ENCODE measurements around the gene HACD2. TPM values are rescaled to one million over a fixed set of nuclear protein-coding genes. Genes with fewer than 3 reads are reported as not detected.

Gene HACD2
- total and polyA plus RNA-seq, 5 donors: 11.8 to 37.8 (median 20.8) TPM

DNA sequence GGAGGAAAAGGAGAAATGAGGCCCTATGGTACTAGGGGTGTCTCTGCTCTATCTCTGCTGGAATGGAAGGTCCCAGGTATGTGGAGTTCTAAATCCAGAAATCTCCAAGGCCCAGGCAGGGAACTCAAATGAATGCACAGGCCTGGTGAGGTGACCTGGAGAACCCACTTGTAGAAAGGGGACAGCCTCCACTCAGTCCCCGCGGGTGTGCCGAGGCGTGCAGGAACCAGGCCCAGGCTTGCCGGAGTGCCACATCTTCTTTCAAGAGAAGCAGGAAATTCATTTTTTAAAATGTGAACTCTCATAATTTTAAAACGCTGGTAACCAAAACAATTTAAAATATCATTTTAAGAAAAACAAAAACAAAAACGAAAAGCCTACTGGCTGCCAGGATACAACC, 103.8 kb downstream of the HACD2 start:
- no peaks in the 10 kb centered on the region for H3K9me3 ChIP-seq (ENCODE audit: control insufficient read depth, low read length)
- intact Hi-C loops (cut with DNase I): no loop called here
- no peak overlapping the region for H3K27ac ChIP-seq (ENCODE audit: low read length)
- H3K4me1 ChIP-seq (ENCODE audit: control insufficient read depth, insufficient read depth, low read length): no peaks in the 10 kb centered on the region
- no peaks in the 10 kb centered on the region for H3K27me3 ChIP-seq (ENCODE audit: control insufficient read depth, insufficient read depth)
- no peak for DNase-seq
- WGBS: 89% methylated on average over 7 of the region's 7 CpGs
- no peak for ATAC-seq
- no peak overlapping the region for H3K4me3 ChIP-seq (ENCODE audit: low read length)

DNA sequence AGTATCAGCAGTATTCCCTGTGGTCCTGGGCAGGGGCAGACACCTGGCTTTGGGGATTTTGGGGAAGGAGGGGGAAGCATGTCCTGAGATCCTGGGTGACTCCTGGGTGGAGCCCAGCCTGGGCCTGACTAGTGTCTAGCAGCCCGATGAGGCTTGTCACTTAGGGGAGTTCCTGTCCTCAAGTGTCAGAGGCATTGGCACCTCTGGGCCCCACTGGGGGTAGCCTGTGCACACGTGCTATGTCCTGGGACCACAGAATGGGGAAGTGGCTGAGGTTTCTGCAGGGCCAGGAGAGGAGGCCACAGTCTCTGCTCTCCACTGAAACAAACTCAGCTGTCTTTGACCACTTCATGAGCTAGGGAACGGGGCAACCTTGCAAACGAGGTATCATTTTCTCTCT, 104.4 kb downstream of the HACD2 start:
- ATAC-seq (no peak), DNase-seq (no peak)
- no peaks in the 10 kb centered on the region for H3K4me1 ChIP-seq (ENCODE audit: control insufficient read depth, insufficient read depth, low read length)
- no peak overlapping the region for H3K4me3 ChIP-seq (ENCODE audit: low read length)
- no peaks in the 10 kb centered on the region for H3K9me3 ChIP-seq (ENCODE audit: control insufficient read depth, low read length)
- WGBS: 61% methylated on average over 4 of the region's 4 CpGs
- intact Hi-C loops (cut with DNase I): no loop called here
- H3K27me3 ChIP-seq (ENCODE audit: control insufficient read depth, insufficient read depth): no peaks in the 10 kb centered on the region
- no peak overlapping the region for H3K27ac ChIP-seq (ENCODE audit: low read length)

DNA sequence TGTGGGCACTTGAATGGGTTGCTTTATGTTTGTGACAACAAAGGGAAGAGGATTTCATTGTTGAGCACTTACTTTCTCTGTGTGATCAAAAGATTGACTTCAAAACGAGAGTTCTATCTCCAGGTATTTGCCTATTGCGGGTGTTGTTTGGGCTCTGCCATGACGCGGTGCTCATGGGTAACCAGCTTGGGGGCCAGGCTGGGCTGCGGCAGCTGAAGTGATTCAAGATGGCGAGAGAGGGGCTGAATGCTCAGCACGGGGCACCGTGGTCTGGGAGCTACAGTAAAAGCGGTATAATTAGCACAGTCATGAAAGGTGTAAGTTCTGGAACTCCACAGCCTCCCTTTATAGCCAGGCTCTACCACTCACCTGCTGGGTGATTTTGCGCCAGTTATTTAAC, 105.0 kb downstream of the HACD2 start:
- Histone ChIP-seq H3K27me3 (ENCODE audit: control insufficient read depth, insufficient read depth) (no peaks in the 10 kb centered on the region), H3K27ac (ENCODE audit: low read length) (no peak overlapping the region), H3K4me3 (ENCODE audit: low read length) (no peak overlapping the region), H3K9me3 (ENCODE audit: control insufficient read depth, low read length) (no peaks in the 10 kb centered on the region), H3K4me1 (ENCODE audit: control insufficient read depth, insufficient read depth, low read length) (no peaks in the 10 kb centered on the region)
- DNase-seq (no peak), ATAC-seq (no peak)
- intact Hi-C loops (cut with DNase I): no loop called here
- 92% methylated on average over 10 of the region's 10 CpGs for WGBS

DNA sequence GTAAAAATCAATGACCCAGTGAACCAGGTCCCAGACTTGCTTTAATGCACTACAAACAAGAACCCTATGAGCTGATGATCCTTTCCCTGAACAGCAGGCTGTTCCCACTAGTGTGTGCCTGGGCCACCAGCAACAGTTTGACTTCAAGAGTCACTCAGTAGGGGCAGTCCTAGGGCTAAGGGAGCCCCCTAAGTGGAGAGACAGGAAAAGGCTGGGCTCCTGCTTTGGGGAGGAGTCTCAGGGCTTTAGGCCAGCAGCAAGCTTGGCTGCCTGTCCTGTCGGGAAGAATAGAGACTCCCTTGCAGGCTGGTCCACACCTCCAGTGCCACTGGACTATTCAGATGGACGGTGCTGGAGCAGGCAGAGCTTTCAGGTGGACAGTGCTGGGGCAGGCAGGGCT, 106.5 kb downstream of the HACD2 start:
- DNase-seq (no peak), ATAC-seq (no peak)
- H3K4me1 ChIP-seq (ENCODE audit: control insufficient read depth, insufficient read depth, low read length): no peaks in the 10 kb centered on the region
- H3K27me3 ChIP-seq (ENCODE audit: control insufficient read depth, insufficient read depth): no peaks in the 10 kb centered on the region
- no peaks in the 10 kb centered on the region for H3K9me3 ChIP-seq (ENCODE audit: control insufficient read depth, low read length)
- intact Hi-C loops (cut with DNase I): no loop called here
- WGBS: 30% methylated on average over 2 of the region's 2 CpGs
- no peak overlapping the region for H3K27ac ChIP-seq (ENCODE audit: low read length)
- H3K4me3 ChIP-seq (ENCODE audit: low read length): no peak overlapping the region

DNA sequence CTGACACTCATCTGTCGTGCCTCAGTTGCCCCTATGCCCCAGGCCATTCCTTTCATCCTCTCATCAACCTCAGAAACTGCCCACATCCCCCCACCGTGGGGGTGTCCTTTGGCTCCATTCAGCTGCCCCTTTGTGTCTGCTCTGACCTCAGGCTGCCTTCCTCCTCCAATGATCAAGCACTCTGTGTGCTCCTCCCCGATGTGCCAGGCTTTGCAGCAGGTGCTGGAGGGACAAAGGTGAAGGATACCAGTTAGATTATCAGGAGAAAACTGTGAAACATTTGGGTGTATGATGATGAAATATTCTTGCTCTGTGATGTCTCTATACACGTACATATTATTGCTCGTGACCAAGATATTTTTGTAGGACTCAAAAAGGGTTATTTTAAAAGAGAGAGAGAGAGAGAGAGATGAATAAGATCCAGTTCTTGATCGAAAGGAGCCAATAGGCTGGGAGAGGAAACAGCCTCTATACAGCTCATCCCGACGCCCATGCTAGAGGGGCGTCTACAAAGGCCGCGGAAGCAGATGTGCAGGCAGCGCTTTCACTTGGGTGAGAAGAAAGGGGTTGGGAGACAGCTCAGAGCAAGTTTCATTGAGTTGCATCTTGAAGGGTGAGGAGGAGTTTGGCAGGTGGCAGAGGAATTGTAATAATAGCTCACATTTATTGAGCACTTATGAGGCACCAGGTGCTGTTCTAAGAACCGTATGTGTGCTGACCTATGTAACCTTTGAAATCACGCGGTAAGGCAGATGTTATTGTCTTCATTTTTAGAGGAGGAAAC, 107.7 kb downstream of the HACD2 start:
- Histone ChIP-seq H3K4me3 (ENCODE audit: low read length) (no peak overlapping the region), H3K27me3 (ENCODE audit: control insufficient read depth, insufficient read depth) (no peaks in the 10 kb centered on the region), H3K4me1 (ENCODE audit: control insufficient read depth, insufficient read depth, low read length) (no peaks in the 10 kb centered on the region), H3K27ac (ENCODE audit: low read length) (no peak overlapping the region), H3K9me3 (ENCODE audit: control insufficient read depth, low read length) (no peaks in the 10 kb centered on the region)
- ATAC-seq (no peak), DNase-seq (no peak)
- WGBS: 76% methylated on average over 15 of the region's 15 CpGs
- intact Hi-C loops (cut with DNase I): no loop called here

DNA sequence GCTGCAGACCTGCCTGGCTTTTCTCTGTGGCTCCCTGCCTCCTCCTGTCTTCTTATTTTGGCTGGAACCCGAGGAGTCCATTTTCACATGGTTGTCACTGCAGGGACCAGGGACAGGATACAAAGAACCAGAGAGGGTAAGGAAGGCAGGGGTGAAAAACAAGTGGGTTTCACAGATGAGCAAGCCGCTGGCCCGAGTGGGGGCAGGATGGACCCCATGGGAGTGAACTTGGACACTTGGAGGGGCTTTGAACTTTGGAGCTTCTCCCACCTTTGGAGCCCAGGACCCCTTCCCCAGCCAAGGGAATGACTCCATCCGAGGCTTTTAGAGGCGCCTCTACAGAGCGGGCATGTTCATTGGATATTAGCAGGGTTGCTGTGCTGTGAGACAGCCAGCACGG, 109.1 kb downstream of the HACD2 start:
- Histone ChIP-seq H3K9me3 (ENCODE audit: control insufficient read depth, low read length) (no peaks in the 10 kb centered on the region), H3K27ac (ENCODE audit: low read length) (no peak overlapping the region), H3K4me3 (ENCODE audit: low read length) (no peak overlapping the region), H3K27me3 (ENCODE audit: control insufficient read depth, insufficient read depth) (no peaks in the 10 kb centered on the region), H3K4me1 (ENCODE audit: control insufficient read depth, insufficient read depth, low read length) (no peaks in the 10 kb centered on the region)
- ATAC-seq: no peak
- WGBS: 81% methylated on average over 7 of the region's 7 CpGs
- intact Hi-C loops (cut with DNase I): no loop called here
- DNase-seq: no peak

DNA sequence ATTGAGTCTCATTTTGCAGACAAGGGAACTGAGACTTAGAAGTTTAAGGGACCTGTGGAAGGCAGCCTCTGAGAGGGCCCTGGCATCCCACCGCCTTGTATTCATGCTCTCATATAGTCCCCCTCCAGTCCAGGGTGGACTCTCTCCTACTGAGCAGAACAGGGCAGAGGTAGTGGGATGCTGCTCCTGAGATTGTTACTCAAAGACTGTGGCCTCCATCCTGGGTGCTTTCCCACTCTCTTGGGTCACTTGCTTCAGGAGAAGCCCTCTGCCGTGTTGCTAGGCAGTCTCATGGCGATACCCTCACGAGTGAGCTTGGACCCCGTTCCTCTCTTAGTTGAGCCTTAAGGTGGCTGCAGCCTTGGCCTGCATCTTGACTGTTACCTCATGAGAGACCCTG, 113.7 kb downstream of the HACD2 start:
- intact Hi-C loops (cut with DNase I): no loop called here
- H3K9me3 ChIP-seq (ENCODE audit: control insufficient read depth, low read length): no peaks in the 10 kb centered on the region
- H3K4me3 ChIP-seq (ENCODE audit: low read length): no peak overlapping the region
- 89% methylated on average over 5 of the region's 5 CpGs for WGBS
- H3K27me3 ChIP-seq (ENCODE audit: control insufficient read depth, insufficient read depth): no peaks in the 10 kb centered on the region
- no peaks in the 10 kb centered on the region for H3K4me1 ChIP-seq (ENCODE audit: control insufficient read depth, insufficient read depth, low read length)
- no peak overlapping the region for H3K27ac ChIP-seq (ENCODE audit: low read length)
- DNase-seq (no peak), ATAC-seq (no peak)

DNA sequence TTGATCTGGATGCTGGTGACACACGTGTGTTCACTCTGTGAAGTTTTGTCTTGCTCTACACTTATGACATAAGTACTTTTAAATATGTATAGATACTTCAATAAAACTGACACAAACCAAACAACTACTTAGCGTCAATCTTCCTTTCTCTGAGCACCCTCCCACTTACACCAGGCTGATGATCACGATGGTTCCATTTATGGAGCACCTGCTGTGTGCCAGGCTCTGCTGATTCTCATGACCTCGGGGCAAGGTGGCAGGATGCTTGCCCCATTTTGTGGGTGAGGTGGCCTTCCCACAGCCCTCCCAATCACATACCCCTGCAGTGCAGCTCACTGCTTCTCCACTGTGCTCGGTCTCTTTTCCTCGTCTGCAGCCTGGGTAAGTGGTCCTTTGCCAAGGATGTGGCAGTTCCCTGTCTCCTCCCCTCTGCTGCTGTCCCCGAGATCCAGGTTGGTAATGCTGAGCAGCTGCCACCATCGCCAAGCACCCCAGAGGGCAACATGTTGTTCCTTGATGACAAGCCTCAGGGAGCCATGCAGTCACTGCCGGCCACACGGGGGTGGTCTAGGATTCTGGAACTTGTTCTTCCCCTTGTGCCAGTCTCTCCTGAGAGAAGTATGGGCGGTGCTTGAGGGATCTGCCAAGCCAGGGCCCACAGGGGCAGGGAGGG, 115.4 kb downstream of the HACD2 start:
- 74% methylated on average over 11 of the region's 11 CpGs for WGBS
- ATAC-seq (no peak), DNase-seq (no peak)
- Histone ChIP-seq H3K4me3 (ENCODE audit: low read length) (no peak overlapping the region), H3K27ac (ENCODE audit: low read length) (no peak overlapping the region), H3K27me3 (ENCODE audit: control insufficient read depth, insufficient read depth) (no peaks in the 10 kb centered on the region), H3K4me1 (ENCODE audit: control insufficient read depth, insufficient read depth, low read length) (no peaks in the 10 kb centered on the region), H3K9me3 (ENCODE audit: control insufficient read depth, low read length) (no peaks in the 10 kb centered on the region)
- intact Hi-C loops (cut with DNase I): no loop called here

DNA sequence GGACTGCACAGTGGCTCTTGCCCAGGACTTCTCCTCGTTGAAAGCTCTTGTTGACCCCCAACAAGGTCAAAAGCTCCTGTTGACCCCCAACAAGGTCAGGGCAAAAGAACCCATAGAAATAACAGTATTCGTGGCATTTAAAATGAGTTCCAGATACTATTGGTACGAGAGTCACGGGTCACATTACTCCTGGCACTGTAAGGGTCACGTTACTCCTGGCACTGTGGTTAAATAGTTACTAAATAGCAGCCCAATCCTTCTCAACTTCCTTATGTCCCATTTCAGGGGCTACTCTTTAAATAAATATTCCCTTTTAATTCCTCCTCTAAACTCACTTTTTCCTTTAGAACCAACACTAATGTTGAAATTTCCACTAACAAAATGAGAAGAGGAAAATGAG, 117.8 kb downstream of the HACD2 start:
- H3K4me1 ChIP-seq (ENCODE audit: control insufficient read depth, insufficient read depth, low read length): no peaks in the 10 kb centered on the region
- WGBS: 73% methylated on average over 5 of the region's 5 CpGs
- H3K27ac ChIP-seq (ENCODE audit: low read length): no peak overlapping the region
- DNase-seq (no peak), ATAC-seq (no peak)
- H3K27me3 ChIP-seq (ENCODE audit: control insufficient read depth, insufficient read depth): no peaks in the 10 kb centered on the region
- no peaks in the 10 kb centered on the region for H3K9me3 ChIP-seq (ENCODE audit: control insufficient read depth, low read length)
- intact Hi-C loops (cut with DNase I): no loop called here
- H3K4me3 ChIP-seq (ENCODE audit: low read length): no peak overlapping the region

DNA sequence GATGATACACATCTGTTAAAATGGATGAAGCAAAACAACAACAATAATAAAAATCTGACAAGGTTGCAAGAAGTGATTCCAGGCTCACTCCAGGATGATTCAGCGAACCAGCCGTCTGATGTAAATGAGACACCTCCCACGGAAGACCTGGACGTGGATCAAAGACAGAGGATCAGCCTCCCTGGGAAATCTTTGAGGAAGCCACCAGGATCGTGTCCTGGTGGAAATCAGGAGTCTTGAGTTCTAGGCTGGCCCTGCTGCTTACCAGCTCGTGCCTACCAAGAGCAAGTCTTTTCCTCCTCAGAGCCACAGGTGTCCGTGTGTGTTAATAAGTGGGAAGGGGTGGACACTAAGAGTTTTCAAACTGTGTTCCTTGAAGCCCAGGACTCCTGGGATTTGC, 120.6 kb downstream of the HACD2 start:
- Histone ChIP-seq H3K4me1 (ENCODE audit: control insufficient read depth, insufficient read depth, low read length) (peaks cover 3% of the 10 kb centered on the region), H3K27ac (ENCODE audit: low read length) (no peak overlapping the region), H3K9me3 (ENCODE audit: control insufficient read depth, low read length) (no peaks in the 10 kb centered on the region), H3K27me3 (ENCODE audit: control insufficient read depth, insufficient read depth) (no peaks in the 10 kb centered on the region), H3K4me3 (ENCODE audit: low read length) (no peak overlapping the region)
- intact Hi-C loops (cut with DNase I): no loop called here
- DNase-seq (no peak), ATAC-seq (no peak)
- WGBS: 64% methylated on average over 7 of the region's 7 CpGs

DNA sequence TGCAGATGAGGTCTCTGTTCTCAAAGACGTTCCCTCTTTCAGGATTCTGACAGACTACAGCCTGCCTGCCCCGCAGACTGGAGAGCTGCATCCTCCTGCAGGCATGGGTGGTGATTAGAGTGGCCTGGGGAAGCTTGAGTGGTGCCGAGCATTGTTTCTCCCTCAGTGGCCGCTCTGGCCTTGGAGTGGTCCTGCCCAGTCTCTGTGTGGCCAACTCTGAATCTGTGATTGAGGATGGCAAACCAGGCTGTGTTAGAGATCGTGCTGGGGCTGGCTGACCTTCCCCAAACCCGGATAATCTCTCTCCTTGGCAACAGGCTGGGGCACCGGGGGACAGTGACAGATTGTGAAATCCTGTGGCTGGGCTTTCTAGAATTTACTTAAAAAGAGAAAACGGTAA, 125.0 kb downstream of the HACD2 start:
- DNase-seq (no peak), ATAC-seq (peak; percentile 22 to 52)
- intact Hi-C loops (cut with DNase I): no loop called here
- H3K4me1 ChIP-seq (ENCODE audit: control insufficient read depth, insufficient read depth, low read length): peaks cover 3% of the 10 kb centered on the region
- no peaks in the 10 kb centered on the region for H3K27me3 ChIP-seq (ENCODE audit: control insufficient read depth, insufficient read depth)
- H3K27ac ChIP-seq (ENCODE audit: low read length): no peak overlapping the region
- H3K4me3 ChIP-seq (ENCODE audit: low read length): no peak overlapping the region
- no peaks in the 10 kb centered on the region for H3K9me3 ChIP-seq (ENCODE audit: control insufficient read depth, low read length)
- WGBS: 16% methylated on average over 8 of the region's 8 CpGs
